PC-9 (cell line): ENCODE data around the gene CAPG. TPM values are rescaled to one million over a fixed set of nuclear protein-coding genes. Genes with fewer than 3 reads are reported as not detected.
A peak's percentile ranks its signal among the peaks of the same experiment; 100 is the strongest.

Experiments used
- BruUV-seq: library from RNA; stranded (reverse); fragments of 400-500 nt; replicated peaks from 2 replicates; lab custom pipeline; 2021; lab: Mats Ljungman, UMichigan
- CTCF ChIA-PET: fragments of 300-600 bp; sonication (Branson Sonifier 250); formaldehyde crosslinking; loops from one replicate; lab custom pipeline; 2022; ENCODE audit warnings: antibody characterized with exemption; lab: Charles Lee
- POLR2A ChIA-PET: fragments of 300-600 bp; sonication (Branson Sonifier 250); formaldehyde crosslinking; loops from one replicate; lab custom pipeline; 2022; ENCODE audit warnings: antibody characterized with exemption; ENCODE audit not compliant: unreplicated experiment; lab: Charles Lee
- DNase-seq, 2 experiments: peaks; one replicate each; pipeline versions ENCODE4 v3.0.0 to v3.0.0-alpha.2; 2015 to 2022; ENCODE audit warnings: mixed read lengths in 1 of 2
- H2AFZ ChIP-seq: fragments of 200-600 bp; sonication (generic); 2 replicates; pipeline ENCODE4 v1.8.1; 2017; ENCODE audit warnings: antibody characterized with exemption
- H3F3A ChIP-seq: fragments of 200-600 bp; sonication (generic); 2 replicates; pipeline ENCODE4 v1.8.1; 2017; ENCODE audit warnings: antibody characterized with exemption, mild to moderate bottlenecking, low read depth; ENCODE audit not compliant: insufficient read depth
- H3K27ac ChIP-seq: fragments of 200-600 bp; sonication (generic); 2 replicates; pipeline ENCODE4 v1.6.1; 2016; ENCODE audit warnings: mixed run types
- H3K27me3 ChIP-seq: fragments of 200-600 bp; sonication (generic); 2 replicates; pipeline ENCODE4 v1.6.1; 2016; ENCODE audit warnings: low read depth, mixed run types; ENCODE audit not compliant: insufficient read depth
- H3K36me3 ChIP-seq: fragments of 200-600 bp; sonication (generic); 2 replicates; pipeline ENCODE4 v1.6.1; 2016; ENCODE audit warnings: low read depth, mixed run types
- H3K4me1 ChIP-seq: fragments of 200-600 bp; sonication (generic); replicated peaks from 2 replicates; pipeline ENCODE4 v1.6.1; 2016; ENCODE audit warnings: mixed run types; ENCODE audit not compliant: insufficient read depth
- H3K4me2 ChIP-seq: fragments of 200-600 bp; sonication (generic); 2 replicates; pipeline ENCODE4 v1.6.1; 2017; ENCODE audit warnings: mixed run types
- H3K4me3 ChIP-seq: fragments of 200-600 bp; sonication (generic); 2 replicates; pipeline ENCODE4 v1.6.1; 2016; ENCODE audit warnings: mixed run types
- H3K79me2 ChIP-seq: fragments of 200-600 bp; sonication (generic); 2 replicates; pipeline ENCODE4 v1.6.1; 2017; ENCODE audit warnings: low read depth, mixed run types
- H3K9me2 ChIP-seq: fragments of 200-600 bp; sonication (generic); 2 replicates; pipeline ENCODE4 v1.8.1; 2017; ENCODE audit warnings: mild to moderate bottlenecking; ENCODE audit not compliant: insufficient read depth
- H3K9me3 ChIP-seq: fragments of 200-600 bp; sonication (generic); 2 replicates; pipeline ENCODE4 v1.8.1; 2016; ENCODE audit warnings: low read depth; ENCODE audit not compliant: insufficient read depth
- H4K20me1 ChIP-seq: fragments of 200-600 bp; sonication (generic); 2 replicates; pipeline ENCODE4 v1.8.1; 2017; ENCODE audit not compliant: insufficient read depth
- EZH2 ChIP-seq: fragments of 200-600 bp; sonication (generic); IDR thresholded peaks from 2 replicates; pipeline ENCODE4 v1.8.0; 2017; ENCODE audit warnings: antibody characterized with exemption, low read depth
- intact Hi-C: fragments of 100-400 bp; cut with micrococcal nuclease; formaldehyde crosslinking; loops from one replicate; pipeline ENCODE4 v1.10.0; 2022; ENCODE audit not compliant: unreplicated experiment
- total RNA-seq: library from RNA; stranded (reverse); gene quantifications from 2 replicates; pipeline ENCODE4 v1.2.3, GENCODE V29; 2021
- TF ChIP-seq, protein P1 (sequence below): fragments of 200-600 bp; sonication (generic); conservative IDR thresholded peaks from 2 replicates; pipeline ENCODE4 v1.6.1; 2017; ENCODE audit warnings: mixed run types, antibody characterized with exemption, mild to moderate bottlenecking, moderate library complexity

The CAPG gene
- total RNA-seq, 1 experiment from 2014 or later: 417 TPM

DNA sequence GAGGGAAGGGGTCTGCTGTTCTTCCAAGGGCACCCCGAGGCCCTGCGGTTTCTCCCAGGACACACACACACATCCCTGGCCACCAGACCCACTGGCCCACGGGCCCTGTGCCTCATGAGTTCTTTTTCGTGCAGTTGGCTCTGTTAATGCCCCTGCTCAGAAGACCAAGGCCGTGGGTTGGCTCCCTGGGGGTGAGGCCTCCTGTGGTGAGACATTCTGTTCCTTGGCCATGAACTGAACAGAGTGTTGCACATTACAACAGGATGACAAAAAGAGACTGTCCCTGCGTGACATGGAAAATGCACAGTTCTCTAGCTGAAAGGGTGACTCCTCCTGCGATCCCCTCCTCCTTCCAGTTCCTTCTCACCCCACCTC, 39.0 kb upstream of the CAPG start:
- peaks cover 9% of the 10 kb centered on the region; the same call in 1 of the 2 replicates for H3F3A ChIP-seq
- no peaks in the 10 kb centered on the region for H4K20me1 ChIP-seq
- no peaks in the 10 kb centered on the region for H3K9me2 ChIP-seq
- H3K4me2 ChIP-seq: no peak overlapping the region
- H3K4me3 ChIP-seq: no peak overlapping the region
- peaks cover 24% of the 10 kb centered on the region for H3K4me1 ChIP-seq
- no peak overlapping the region for H3K27ac ChIP-seq
- ChIA-PET POLR2A (no interaction called here), CTCF (no interaction called here)
- BruUV-seq: no TSS peak
- DNase-seq: no peak
- H3K9me3 ChIP-seq: no peaks in the 10 kb centered on the region
- H3K79me2 ChIP-seq: no peaks in the 10 kb centered on the region
- H2AFZ ChIP-seq: no peak overlapping the region
- H3K36me3 ChIP-seq: no peaks in the 10 kb centered on the region
- intact Hi-C loops: no loop called here
- H3K27me3 ChIP-seq: no peaks in the 10 kb centered on the region
- no peak for TF ChIP-seq EZH2
- TF ChIP-seq, protein P1, sequence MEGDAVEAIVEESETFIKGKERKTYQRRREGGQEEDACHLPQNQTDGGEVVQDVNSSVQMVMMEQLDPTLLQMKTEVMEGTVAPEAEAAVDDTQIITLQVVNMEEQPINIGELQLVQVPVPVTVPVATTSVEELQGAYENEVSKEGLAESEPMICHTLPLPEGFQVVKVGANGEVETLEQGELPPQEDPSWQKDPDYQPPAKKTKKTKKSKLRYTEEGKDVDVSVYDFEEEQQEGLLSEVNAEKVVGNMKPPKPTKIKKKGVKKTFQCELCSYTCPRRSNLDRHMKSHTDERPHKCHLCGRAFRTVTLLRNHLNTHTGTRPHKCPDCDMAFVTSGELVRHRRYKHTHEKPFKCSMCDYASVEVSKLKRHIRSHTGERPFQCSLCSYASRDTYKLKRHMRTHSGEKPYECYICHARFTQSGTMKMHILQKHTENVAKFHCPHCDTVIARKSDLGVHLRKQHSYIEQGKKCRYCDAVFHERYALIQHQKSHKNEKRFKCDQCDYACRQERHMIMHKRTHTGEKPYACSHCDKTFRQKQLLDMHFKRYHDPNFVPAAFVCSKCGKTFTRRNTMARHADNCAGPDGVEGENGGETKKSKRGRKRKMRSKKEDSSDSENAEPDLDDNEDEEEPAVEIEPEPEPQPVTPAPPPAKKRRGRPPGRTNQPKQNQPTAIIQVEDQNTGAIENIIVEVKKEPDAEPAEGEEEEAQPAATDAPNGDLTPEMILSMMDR: no peak

DNA sequence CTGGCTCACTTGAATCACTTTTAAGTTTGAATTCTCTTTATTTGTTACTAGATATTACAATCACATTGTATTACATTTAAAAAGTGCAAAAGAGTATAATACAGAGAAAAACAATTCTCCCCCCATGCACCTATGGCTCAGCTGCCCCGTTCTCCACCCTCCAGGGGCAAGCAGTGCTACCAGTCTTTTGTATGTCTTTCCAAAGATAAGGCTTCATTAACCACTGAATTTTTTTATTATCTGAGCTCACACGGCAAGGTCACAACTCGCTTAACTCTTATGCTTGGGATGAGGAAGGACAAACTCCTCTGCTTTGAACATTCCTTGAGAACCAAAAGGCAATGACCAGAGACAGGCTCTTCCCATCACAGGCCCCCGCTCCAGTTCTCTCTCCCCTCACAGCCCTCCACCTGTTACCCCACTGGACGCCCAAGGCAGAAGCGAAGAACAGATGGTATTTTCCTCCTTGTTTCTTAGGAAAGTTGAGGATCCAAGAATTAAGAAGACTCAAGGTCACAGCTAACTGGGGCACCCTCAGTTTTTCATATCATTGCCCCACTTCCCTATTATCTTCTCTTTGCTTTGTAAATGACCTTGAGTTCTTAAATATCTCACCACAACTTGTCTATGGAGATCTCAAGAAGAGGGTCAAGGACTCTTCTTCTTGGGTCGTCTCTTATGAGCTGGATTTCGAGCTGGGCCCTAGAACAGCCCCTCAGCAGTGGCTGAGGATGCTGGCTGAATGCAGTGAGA, 38.5 kb upstream of the CAPG start:
- Histone ChIP-seq H3K9me3 (no peaks in the 10 kb centered on the region), H2AFZ (no peak overlapping the region), H3K4me3 (no peak overlapping the region), H3K79me2 (no peaks in the 10 kb centered on the region), H3K4me2 (no peak overlapping the region), H4K20me1 (no peaks in the 10 kb centered on the region), H3K27me3 (no peaks in the 10 kb centered on the region), H3F3A (peaks cover 8% of the 10 kb centered on the region; the same call in 1 of the 2 replicates), H3K9me2 (no peaks in the 10 kb centered on the region), H3K36me3 (no peaks in the 10 kb centered on the region), H3K4me1 (peaks cover 25% of the 10 kb centered on the region), H3K27ac (no peak overlapping the region)
- CTCF ChIA-PET: interaction anchor here (0.7 kb wide), 1 partner anchor 69 kb away, joined by 3 read pairs; no protein-coding TSS in a partner anchor
- POLR2A ChIA-PET: no interaction called here
- intact Hi-C loops: no loop called here
- TF ChIP-seq EZH2: no peak
- TF ChIP-seq, protein P1: no peak
- BruUV-seq: no TSS peak
- DNase-seq: no peak

DNA sequence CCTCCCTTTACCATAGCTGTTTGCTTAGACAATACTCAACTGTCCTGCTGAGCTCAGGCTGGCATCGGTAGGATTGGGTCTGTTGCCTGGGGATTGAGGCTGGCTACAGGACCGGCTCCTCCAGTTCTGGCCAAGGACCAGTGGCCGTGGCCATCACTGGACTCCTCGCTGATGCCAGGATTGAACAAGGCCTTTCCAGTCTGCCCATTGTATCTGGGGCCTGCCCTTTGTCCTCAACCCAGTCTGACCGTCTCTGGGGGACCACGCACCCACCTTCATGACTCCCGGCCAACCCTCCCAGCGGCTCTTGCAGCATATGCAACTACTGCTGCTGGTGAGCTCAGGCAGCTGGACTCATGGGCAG, 37.0 kb upstream of the CAPG start:
- intact Hi-C loops: no loop called here
- Histone ChIP-seq H3K79me2 (no peaks in the 10 kb centered on the region), H3K4me3 (no peak overlapping the region), H3K4me2 (no peak overlapping the region), H3K36me3 (no peaks in the 10 kb centered on the region), H3K9me3 (no peaks in the 10 kb centered on the region), H3K27ac (0 out of 2 replicates have a peak overlapping the region, but pooled peaks have one; percentile 91), H3K4me1 (peaks cover 25% of the 10 kb centered on the region), H4K20me1 (no peaks in the 10 kb centered on the region), H3K9me2 (no peaks in the 10 kb centered on the region), H2AFZ (no peak overlapping the region), H3K27me3 (no peaks in the 10 kb centered on the region), H3F3A (0 out of 2 replicates have a peak, but pooled peaks cover 6% of the 10 kb centered on the region)
- ChIA-PET POLR2A (no interaction called here), CTCF (interaction anchor here (0.7 kb wide), 1 partner anchor 104 kb away, joined by 3 read pairs; no protein-coding TSS in a partner anchor)
- TF ChIP-seq EZH2: no peak
- TF ChIP-seq, protein P1: no peak
- BruUV-seq: no TSS peak
- no peak for DNase-seq
